Type B pancreatic cell (in vitro differentiated cells): ENCODE data around the gene TEX12. TPM values are rescaled to one million over a fixed set of nuclear protein-coding genes. Genes with fewer than 3 reads are reported as not detected.
"Not testable (repeated sequence)": the region's sequence is repeated elsewhere in the genome, so short reads cannot be mapped to it uniquely, and the experiment has no call there.

Experiments used
- DNase-seq: peaks from one replicate; pipeline ENCODE4 v3.0.0; 2021; ENCODE audit warnings: mixed read lengths; ENCODE audit not compliant: unreplicated experiment; ENCODE audit errors: extremely low spot score
- H3K27ac Mint-ChIP-seq: 2 replicates; pipeline ENCODE4 v1.8.0; 2021; ENCODE audit warnings: mild to moderate bottlenecking, mixed read lengths
- H3K27me3 Mint-ChIP-seq: 2 replicates; pipeline ENCODE4 v1.8.0; 2021; ENCODE audit warnings: mixed read lengths
- H3K36me3 Mint-ChIP-seq: 2 replicates; pipeline ENCODE4 v1.8.0; 2021; ENCODE audit warnings: mixed read lengths
- H3K4me1 Mint-ChIP-seq: one replicate; pipeline ENCODE4 v1.8.0; 2021; ENCODE audit warnings: mixed read lengths; ENCODE audit not compliant: unreplicated experiment
- H3K4me3 Mint-ChIP-seq: 2 replicates; pipeline ENCODE4 v1.8.0; 2021; ENCODE audit warnings: mild to moderate bottlenecking, mixed read lengths
- H3K9me3 Mint-ChIP-seq: 2 replicates; pipeline ENCODE4 v1.8.0; 2021; ENCODE audit warnings: mixed read lengths
- CTCF ChIP-seq: fragments of 200-600 bp; sonication (generic); conservative IDR thresholded peaks from 2 replicates; pipeline ENCODE4 v1.5.0; 2021; ENCODE audit warnings: antibody characterized with exemption, mild to moderate bottlenecking
- total RNA-seq: library from RNA; stranded (reverse); gene quantifications from 2 replicates; pipeline ENCODE4 v1.2.1, GENCODE V29; 2021; ENCODE audit warnings: low replicate concordance

The TEX12 gene
- total RNA-seq, 1 donor from 2014 or later = not detected

- Mint-ChIP-seq H3K4me3 (no peak overlapping the region), H3K4me1 (no peaks in the 10 kb centered on the region), H3K36me3 (no peaks in the 10 kb centered on the region), H3K9me3 (no peaks in the 10 kb centered on the region), H3K27me3 (peaks cover 3% of the 10 kb centered on the region), H3K27ac (no peak overlapping the region)
- DNase-seq = no peak
- no peak for TF ChIP-seq CTCF
These were observed 6.9 kb upstream of the TEX12 start for GRCh38 chr11:112160091-112160848.

- no peaks in the 10 kb centered on the region for H3K36me3 Mint-ChIP-seq
- no peak overlapping the region for H3K27ac Mint-ChIP-seq
- H3K27me3 Mint-ChIP-seq = peaks cover 3% of the 10 kb centered on the region
- TF ChIP-seq CTCF = no peak
- no peak for DNase-seq
- H3K4me1 Mint-ChIP-seq = no peaks in the 10 kb centered on the region
- H3K4me3 Mint-ChIP-seq = no peak overlapping the region
- no peaks in the 10 kb centered on the region for H3K9me3 Mint-ChIP-seq
These were observed 6.2 kb upstream of the TEX12 start for GRCh38 chr11:112161012-112161411.

- not testable (repeated sequence) for DNase-seq, H3K4me3 Mint-ChIP-seq, H3K4me1 Mint-ChIP-seq, H3K9me3 Mint-ChIP-seq, H3K27me3 Mint-ChIP-seq, H3K36me3 Mint-ChIP-seq
- H3K27ac Mint-ChIP-seq = peak overlapping the region; percentile 63
These were observed 5.0 kb upstream of the TEX12 start for GRCh38 chr11:112162200-112162599.

GRCh38 chr11:112162761-112163546 is 4.2 kb upstream of the TEX12 start:
- no peaks in the 10 kb centered on the region for H3K4me1 Mint-ChIP-seq
- no peaks in the 10 kb centered on the region for H3K36me3 Mint-ChIP-seq
- no peak overlapping the region for H3K4me3 Mint-ChIP-seq
- H3K9me3 Mint-ChIP-seq = peaks cover 5% of the 10 kb centered on the region
- H3K27me3 Mint-ChIP-seq = peaks cover 3% of the 10 kb centered on the region
- TF ChIP-seq CTCF = no peak
- no peak for DNase-seq
- peak overlapping the region; percentile 63 for H3K27ac Mint-ChIP-seq

GRCh38 chr11:112163875-112164685 is 3.1 kb upstream of the TEX12 start, which contains the start of gene IL18:
TSS of gene IL18 (minus strand) at chr11:112164094. CDS start at chr11:112155053, 9,041 bp downstream.
- Mint-ChIP-seq H3K4me3 (no peak within 1 kb of the TSS), H3K36me3 (no peaks in the 10 kb centered on the region), H3K4me1 (no peaks in the 10 kb centered on the region), H3K27ac (peak within 1 kb of the TSS; percentile 63), H3K27me3 (peaks cover 3% of the 10 kb centered on the region), H3K9me3 (peaks cover 5% of the 10 kb centered on the region)
- DNase-seq = no peak
- TF ChIP-seq CTCF = no peak
